ENCODE data around the gene TAX1BP1.

GRCh38 chr7:27690649-27691048, 49.3 kb upstream of the TAX1BP1 start:
- no peak for TF ChIP-seq CTCF (IDR thresholded peaks at IDR 0.05)
- TF ChIP-seq POLR2A (IDR thresholded peaks at IDR 0.05): no peak
